Peyer's patch (tissue), 4 donors: ENCODE results near the gene KCNK13. TPM values are rescaled to one million over a fixed set of nuclear protein-coding genes. Genes with fewer than 3 reads are reported as not detected.

ENCODE experiments used
- DNase-seq, 3 donors: peaks; one replicate each; pipeline ENCODE4 v3.0.0-alpha.2; 2017 to 2019
- H3K27ac ChIP-seq, 4 donors: fragments of 200-600 bp; sonication (generic); one replicate each; pipeline ENCODE4 v1.5.1; 2016 to 2019
- H3K27me3 ChIP-seq, 2 donors: fragments of 200-600 bp; sonication (generic); one replicate each; pipeline ENCODE4 v1.5.1; 2019
- H3K36me3 ChIP-seq, 3 donors: fragments of 200-600 bp; sonication (generic); one replicate each; pipeline ENCODE4 v1.5.1; 2016 to 2019
- H3K4me1 ChIP-seq, 4 donors: fragments of 200-600 bp; sonication (generic); one replicate each; pipeline ENCODE4 v1.5.1; 2016 to 2019
- H3K4me3 ChIP-seq, 4 donors: fragments of 200-600 bp; sonication (generic); 1 replicate in 3 of 4; 2 replicates in 1 of 4; pipeline ENCODE4 v1.5.1; 2016 to 2019; ENCODE audit warnings: mild to moderate bottlenecking in 1 of 4
- H3K9me3 ChIP-seq, 4 donors: fragments of 200-600 bp; sonication (generic); one replicate each; pipeline ENCODE4 v1.5.1; 2016 to 2019; ENCODE audit warnings: mild to moderate bottlenecking in 1 of 4
- POLR2A ChIP-seq, 2 donors: fragments of 450-650 bp; IDR thresholded peaks; one replicate each; pipeline ENCODE4 v1.5.1; 2017; ENCODE audit warnings: antibody characterized with exemption in 2 of 2, mild to moderate bottlenecking in 2 of 2, moderate library complexity in 2 of 2
- total RNA-seq, 4 donors: library from RNA; depleted of rRNA; stranded (reverse); fragments of >200 nt; gene quantifications; one replicate each; pipeline ENCODE4 v1.1.0, GENCODE V29; 2016
- TF ChIP-seq, protein P1 (sequence below), 6 experiments: fragments of 450-650 bp in 4 of 6; fragments of 200-600 bp in 2 of 6; sonication (generic) in 1 of 6; IDR thresholded peaks; one replicate each; pipeline ENCODE4 v1.5.1; 2017 to 2019; ENCODE audit warnings: antibody characterized with exemption in 6 of 6, mild to moderate bottlenecking in 3 of 6, moderate library complexity in 1 of 6

KCNK13 gene
- total RNA-seq, 4 donors from 2014 or later: not detected

DNA sequence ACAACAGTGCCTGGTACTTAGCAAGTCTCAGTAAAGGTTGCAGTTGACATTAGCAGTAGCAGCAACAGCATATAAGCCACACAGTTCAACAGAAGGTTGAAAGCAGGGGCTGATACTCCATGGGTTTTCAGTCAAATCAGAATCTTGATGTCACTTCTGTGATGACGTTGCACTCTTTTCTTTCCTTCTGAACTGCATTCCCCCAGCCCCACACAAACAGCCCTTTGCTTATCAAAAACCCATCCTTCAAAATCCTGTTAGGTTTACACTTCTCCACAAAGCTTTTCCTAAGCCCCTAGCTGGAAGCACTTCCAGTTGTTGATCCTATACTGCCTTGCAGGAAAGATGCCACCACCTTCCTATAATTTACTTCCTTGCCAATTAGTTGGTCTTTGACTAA lies 34.0 kb upstream of the KCNK13 start:
- Histone ChIP-seq H3K27me3 (no peaks in the 10 kb centered on the region), H3K9me3 (no peaks in the 10 kb centered on the region), H3K4me3 (no peak overlapping the region), H3K4me1 (no peaks in the 10 kb centered on the region), H3K27ac (no peak overlapping the region), H3K36me3 (peaks cover 0 to 21% (median 0%) of the 10 kb centered on the region in 3 donors)
- TF ChIP-seq POLR2A (IDR thresholded peaks at IDR 0.05): no peak
- TF ChIP-seq, protein P1, sequence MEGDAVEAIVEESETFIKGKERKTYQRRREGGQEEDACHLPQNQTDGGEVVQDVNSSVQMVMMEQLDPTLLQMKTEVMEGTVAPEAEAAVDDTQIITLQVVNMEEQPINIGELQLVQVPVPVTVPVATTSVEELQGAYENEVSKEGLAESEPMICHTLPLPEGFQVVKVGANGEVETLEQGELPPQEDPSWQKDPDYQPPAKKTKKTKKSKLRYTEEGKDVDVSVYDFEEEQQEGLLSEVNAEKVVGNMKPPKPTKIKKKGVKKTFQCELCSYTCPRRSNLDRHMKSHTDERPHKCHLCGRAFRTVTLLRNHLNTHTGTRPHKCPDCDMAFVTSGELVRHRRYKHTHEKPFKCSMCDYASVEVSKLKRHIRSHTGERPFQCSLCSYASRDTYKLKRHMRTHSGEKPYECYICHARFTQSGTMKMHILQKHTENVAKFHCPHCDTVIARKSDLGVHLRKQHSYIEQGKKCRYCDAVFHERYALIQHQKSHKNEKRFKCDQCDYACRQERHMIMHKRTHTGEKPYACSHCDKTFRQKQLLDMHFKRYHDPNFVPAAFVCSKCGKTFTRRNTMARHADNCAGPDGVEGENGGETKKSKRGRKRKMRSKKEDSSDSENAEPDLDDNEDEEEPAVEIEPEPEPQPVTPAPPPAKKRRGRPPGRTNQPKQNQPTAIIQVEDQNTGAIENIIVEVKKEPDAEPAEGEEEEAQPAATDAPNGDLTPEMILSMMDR (IDR thresholded peaks at IDR 0.05): no peak
- no peak for DNase-seq

DNA sequence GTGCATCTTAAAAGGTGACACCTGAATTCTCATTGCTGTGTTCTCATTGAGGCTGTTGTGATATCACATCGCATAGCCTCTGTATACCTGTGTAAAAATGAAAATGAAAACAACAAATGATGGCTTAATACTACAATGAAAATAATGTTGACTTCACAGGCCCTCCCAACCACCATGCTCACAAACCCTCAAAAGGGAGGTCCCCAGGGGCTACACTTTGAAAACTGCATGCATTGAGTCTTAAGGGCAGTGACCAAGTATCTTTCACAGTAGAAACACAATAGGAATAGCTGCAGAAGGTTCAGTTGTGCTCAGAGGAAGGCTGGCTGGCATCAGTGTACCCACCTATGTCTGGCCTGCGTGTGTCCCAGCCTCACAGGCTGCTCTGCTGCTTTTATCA lies 27.6 kb upstream of the KCNK13 start:
- TF ChIP-seq, protein P1 (IDR thresholded peaks at IDR 0.05): no peak
- TF ChIP-seq POLR2A (IDR thresholded peaks at IDR 0.05): no peak
- H3K36me3 ChIP-seq: peaks cover 0 to 21% (median 0%) of the 10 kb centered on the region in 3 donors

DNA sequence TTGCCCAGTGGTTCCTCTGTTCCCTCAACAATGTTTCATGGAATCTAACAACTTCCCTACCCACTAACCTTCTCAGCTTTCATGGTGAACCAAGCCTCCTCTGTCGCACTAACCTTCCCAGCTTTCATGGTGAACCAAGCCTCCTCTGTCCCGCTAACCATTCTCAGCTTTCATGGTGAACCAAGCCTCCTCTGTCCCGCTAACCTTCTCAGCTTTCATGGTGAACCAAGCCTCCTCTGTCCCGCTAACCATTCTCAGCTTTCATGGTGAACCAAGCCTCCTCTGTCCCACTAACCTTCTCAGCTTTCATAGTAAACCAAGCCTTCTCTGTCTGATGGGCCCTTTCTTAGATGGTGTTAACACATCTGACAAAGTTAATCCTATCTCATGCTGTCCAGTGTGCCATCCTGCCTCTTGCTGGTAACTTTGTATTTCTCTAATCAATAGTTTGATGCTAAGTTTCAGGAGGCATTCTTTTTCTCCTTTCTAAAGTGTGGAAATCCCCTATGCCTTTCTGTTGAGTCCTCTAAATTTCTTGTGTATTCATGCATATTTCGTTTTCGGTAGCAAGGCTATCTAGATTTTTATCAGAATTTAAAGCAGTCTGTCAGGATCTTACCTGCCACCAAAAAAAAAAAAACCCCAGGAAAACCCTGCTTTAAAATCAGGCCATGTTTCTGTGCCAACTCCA lies 26.8 kb upstream of the KCNK13 start:
- DNase-seq: no peak

More for the DNA sequence above, 27.6 kb upstream of the KCNK13 start:
- no peak overlapping the region for H3K27ac ChIP-seq
- H3K27me3 ChIP-seq: no peaks in the 10 kb centered on the region
- DNase-seq: no peak
- no peaks in the 10 kb centered on the region for H3K9me3 ChIP-seq
- no peaks in the 10 kb centered on the region for H3K4me1 ChIP-seq
- no peak overlapping the region for H3K4me3 ChIP-seq

DNA sequence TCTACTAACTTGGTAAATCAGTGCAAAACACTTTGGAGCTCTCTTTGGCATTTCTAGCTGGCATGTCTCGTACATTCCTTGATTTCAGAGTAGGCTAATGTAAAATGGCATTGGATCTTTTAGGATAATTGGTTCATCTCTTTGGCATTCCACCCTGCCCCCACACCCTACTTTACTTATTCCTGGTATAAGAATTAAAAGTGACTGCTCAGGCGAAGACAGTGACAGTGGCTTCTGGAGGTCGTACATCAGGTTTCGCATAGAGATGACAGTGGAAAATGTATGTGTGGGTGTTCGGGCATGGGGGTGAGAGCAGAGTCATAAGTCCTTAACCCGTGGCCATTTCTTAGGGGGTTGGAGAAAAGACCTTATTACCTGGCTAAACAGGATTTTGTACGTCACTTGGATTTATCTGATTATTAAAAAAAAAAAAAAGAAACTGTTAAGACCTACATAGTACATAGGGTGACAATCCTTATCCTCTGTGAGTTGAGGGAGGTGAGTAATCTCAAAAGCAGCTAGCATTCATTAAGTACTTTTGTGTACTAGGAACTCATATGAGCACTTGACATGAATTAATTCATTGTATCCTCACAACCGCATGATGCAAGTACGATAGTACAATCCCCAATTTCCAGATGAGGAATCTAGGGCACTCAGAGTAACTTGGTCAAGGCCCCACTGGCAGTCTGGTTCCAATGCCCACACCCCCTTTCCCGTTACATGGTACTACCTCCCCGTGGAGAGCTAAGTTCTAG lies 22.4 kb upstream of the KCNK13 start:
- no peak for TF ChIP-seq POLR2A (IDR thresholded peaks at IDR 0.05)
- TF ChIP-seq, protein P1 (IDR thresholded peaks at IDR 0.05): no peak
- Histone ChIP-seq H3K9me3 (no peaks in the 10 kb centered on the region), H3K4me1 (no peaks in the 10 kb centered on the region), H3K4me3 (no peak overlapping the region), H3K27ac (no peak overlapping the region), H3K36me3 (peaks cover 0 to 7% (median 0%) of the 10 kb centered on the region in 3 donors), H3K27me3 (no peaks in the 10 kb centered on the region)
- DNase-seq: no peak

More for the DNA sequence above, 26.8 kb upstream of the KCNK13 start:
- Histone ChIP-seq H3K27me3 (no peaks in the 10 kb centered on the region), H3K9me3 (no peaks in the 10 kb centered on the region), H3K4me1 (no peaks in the 10 kb centered on the region), H3K4me3 (no peak overlapping the region), H3K36me3 (peaks cover 0 to 21% (median 0%) of the 10 kb centered on the region in 3 donors), H3K27ac (no peak overlapping the region)
- no peak for TF ChIP-seq POLR2A (IDR thresholded peaks at IDR 0.05)
- TF ChIP-seq, protein P1 (IDR thresholded peaks at IDR 0.05): no peak

DNA sequence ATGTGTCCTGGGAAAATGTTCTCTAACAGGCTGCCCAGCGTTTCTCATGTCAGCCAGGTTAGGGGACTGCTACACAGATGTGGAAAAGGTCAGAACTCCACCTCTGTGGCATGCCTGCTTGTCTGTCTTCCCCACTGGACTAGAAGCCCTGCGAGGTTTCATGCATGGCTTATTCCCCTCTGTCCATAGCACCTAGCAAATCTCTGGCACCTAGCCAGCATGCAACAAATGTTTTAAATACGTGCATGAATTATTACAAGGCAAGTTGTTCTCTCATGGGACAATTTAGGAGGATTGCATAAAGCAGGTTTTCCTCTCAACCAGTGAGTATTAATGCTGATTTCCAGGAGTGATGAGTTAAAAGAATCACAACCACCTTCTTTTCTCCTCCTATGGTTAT lies 21.4 kb upstream of the KCNK13 start:
- Histone ChIP-seq H3K4me3 (no peak overlapping the region), H3K4me1 (no peaks in the 10 kb centered on the region), H3K9me3 (no peaks in the 10 kb centered on the region), H3K36me3 (peaks cover 0 to 3% (median 0%) of the 10 kb centered on the region in 3 donors), H3K27ac (no peak overlapping the region), H3K27me3 (no peaks in the 10 kb centered on the region)
- no peak for DNase-seq
- no peak for TF ChIP-seq POLR2A (IDR thresholded peaks at IDR 0.05)
- TF ChIP-seq, protein P1 (IDR thresholded peaks at IDR 0.05): no peak
